VCaP (cell line): ENCODE results near the gene MRPL40.

Experiments
- H3K27ac ChIP-seq: fragments of 450-650 bp; 2 replicates; pipeline ENCODE4 v1.5.1; 2017
- CTCF ChIP-seq: fragments of 450-650 bp; conservative IDR thresholded peaks from 2 replicates; pipeline ENCODE4 v1.5.1; 2017; ENCODE audit warnings: mild to moderate bottlenecking, moderate library complexity

MRPL40 gene

GRCh38 chr22:19407649-19408606 is 24.4 kb upstream of the MRPL40 start:
- TF ChIP-seq CTCF: no peak

GRCh38 chr22:19410941-19411689 is 21.2 kb upstream of the MRPL40 start:
- no peak for TF ChIP-seq CTCF
- H3K27ac ChIP-seq: no peak overlapping the region

More at GRCh38 chr22:19407649-19408606, 24.4 kb upstream of the MRPL40 start:
- H3K27ac ChIP-seq: no peak overlapping the region

- TF ChIP-seq CTCF: no peak
- no peak overlapping the region for H3K27ac ChIP-seq
Measured at GRCh38 chr22:19411690-19412045, 20.7 kb upstream of the MRPL40 start.

GRCh38 chr22:19412478-19412877 is 19.9 kb upstream of the MRPL40 start:
- H3K27ac ChIP-seq: no peak overlapping the region
- no peak for TF ChIP-seq CTCF

- H3K27ac ChIP-seq: no peak overlapping the region
- no peak for TF ChIP-seq CTCF
Measured at GRCh38 chr22:19412923-19413322, 19.4 kb upstream of the MRPL40 start.

- no peak overlapping the region for H3K27ac ChIP-seq
- no peak for TF ChIP-seq CTCF
Measured at GRCh38 chr22:19419086-19419463, 13.3 kb upstream of the MRPL40 start.

- H3K27ac ChIP-seq: no peak overlapping the region
- no peak for TF ChIP-seq CTCF
Measured at GRCh38 chr22:19419464-19420178, 12.7 kb upstream of the MRPL40 start.
